HepG2 (cell line): ENCODE data around the gene TNC. TPM values are rescaled to one million over a fixed set of nuclear protein-coding genes. Genes with fewer than 3 reads are reported as not detected.

Source experiments
- ATAC-seq: fragments of 200-7000 bp; cut with Tn5 transposase; 3 replicates; pipeline ENCODE4 v1.9.1; 2020; ENCODE audit warnings: mild to moderate bottlenecking, moderate library complexity
- BruUV-seq: library from RNA; stranded (reverse); fragments of 400-500 nt; replicated peaks from 2 replicates; lab custom pipeline; 2021; lab: Mats Ljungman, UMichigan
- CTCF ChIA-PET: fragments of 300-600 bp; formaldehyde crosslinking; extraction: SDS; loops from one replicate; lab custom pipeline; 2021; ENCODE audit warnings: low total read pairs, inconsistent platforms, low intra/inter-chr PET ratio; lab: Yijun Ruan, JAX
- POLR2A ChIA-PET: fragments of 350-600 bp; sonication (Branson Sonifier 250); formaldehyde crosslinking; loops from one replicate; lab custom pipeline; 2020; ENCODE audit warnings: antibody characterized with exemption, inconsistent platforms; lab: Yijun Ruan, JAX
- DNase-seq: peaks from one replicate; pipeline ENCODE4 v3.0.0-alpha.2; 2015; ENCODE audit warnings: low spot score
- FAIRE-seq: peaks from 3 replicates; lab custom pipeline; 2011; peaks lifted over from hg19 to GRCh38; lab: Jason Lieb, UNC
- H2AFZ ChIP-seq: one replicate; pipeline ENCODE4 v1.6.1; 2011; ENCODE audit warnings: low read length, inconsistent platforms
- H3K27ac ChIP-seq: fragments of 300-600 bp; 3 replicates; pipeline ENCODE4 v1.8.0; 2011; ENCODE audit warnings: mixed run types, mild to moderate bottlenecking, mixed read lengths, low read length, inconsistent platforms; ENCODE audit not compliant: insufficient read depth; ENCODE audit errors: extremely low read length
- H3K27me3 ChIP-seq, 2 experiments: fragments of 200-600 bp in 1 of 2; 2 replicates in 1 of 2; 3 replicates in 1 of 2; pipeline versions ENCODE4 v1.6.0 to v1.8.0; 2011; ENCODE audit warnings: low read length in 2 of 2, mild to moderate bottlenecking in 2 of 2, moderate library complexity in 2 of 2, inconsistent platforms in 1 of 2; ENCODE audit not compliant: insufficient read depth in 2 of 2, control insufficient read depth in 1 of 2
- H3K36me3 ChIP-seq, 2 experiments: fragments of 200-600 bp in 1 of 2; replicated peaks in 1 of 2; 2 replicates in 1 of 2; 3 replicates in 1 of 2; pipeline versions ENCODE4 v1.5.1 to v1.8.0; 2011; ENCODE audit warnings: low read length in 2 of 2, inconsistent platforms in 1 of 2; ENCODE audit not compliant: insufficient read depth in 2 of 2, control insufficient read depth in 1 of 2
- H3K4me1 ChIP-seq: 2 replicates; pipeline ENCODE4 v1.5.1; 2012; ENCODE audit warnings: low read length, inconsistent platforms; ENCODE audit not compliant: insufficient read depth
- H3K4me2 ChIP-seq: 2 replicates; pipeline ENCODE4 v1.6.0; 2011; ENCODE audit warnings: low read depth, low read length, inconsistent platforms
- H3K4me3 ChIP-seq, 3 experiments: fragments of 200-600 bp in 1 of 3; sonication (generic), shearing (Covaris generic) in 1 of 3; replicated peaks in 1 of 3; 2 replicates each; pipeline ENCODE4 v1.5.1; 2011 to 2016; ENCODE audit warnings: low read length in 3 of 3, inconsistent platforms in 2 of 3, low read depth in 2 of 3, mild to moderate bottlenecking in 2 of 3, control low read depth in 1 of 3, mixed read lengths in 1 of 3; ENCODE audit not compliant: insufficient read depth in 1 of 3
- H3K79me2 ChIP-seq: one replicate; pipeline ENCODE4 v1.6.1; 2011; ENCODE audit warnings: low read length, inconsistent platforms; ENCODE audit not compliant: insufficient read depth
- H3K9ac ChIP-seq: 2 replicates; pipeline ENCODE4 v1.6.0; 2011; ENCODE audit warnings: mild to moderate bottlenecking, low read depth, low read length, inconsistent platforms; ENCODE audit not compliant: insufficient read depth
- H3K9me3 ChIP-seq: 2 replicates; pipeline ENCODE4 v1.5.1; 2012; ENCODE audit warnings: mild to moderate bottlenecking, low read length
- H4K20me1 ChIP-seq: 2 replicates; pipeline ENCODE4 v1.6.0; 2011; ENCODE audit warnings: inconsistent platforms, mild to moderate bottlenecking, low read length, moderate library complexity; ENCODE audit not compliant: insufficient read depth
- KDM2A ChIP-seq: sonication (generic); formaldehyde crosslinking; IDR thresholded peaks from 2 replicates; pipeline ENCODE4 v1.4.0; 2020; ENCODE audit warnings: low read depth, missing genetic modification reagents, borderline replicate concordance
- PITX1 ChIP-seq: sonication (generic); formaldehyde crosslinking; IDR thresholded peaks from 2 replicates; pipeline ENCODE4 v1.5.1; 2020; ENCODE audit warnings: mild to moderate bottlenecking, missing genetic modification reagents
- SIN3A ChIP-seq: IDR thresholded peaks from 2 replicates; pipeline ENCODE4 v1.6.1; 2011; ENCODE audit warnings: low read depth, mild to moderate bottlenecking, control low read depth, low read length, borderline replicate concordance
- ZC3H13 ChIP-seq: sonication (generic); formaldehyde crosslinking; IDR thresholded peaks from 2 replicates; pipeline ENCODE4 v1.8.1; 2023; ENCODE audit warnings: mild to moderate bottlenecking, missing genetic modification reagents, moderate library complexity
- ZFP37 ChIP-seq: sonication (generic); formaldehyde crosslinking; IDR thresholded peaks from 2 replicates; pipeline ENCODE4 v1.4.0; 2020; ENCODE audit warnings: missing genetic modification reagents, borderline replicate concordance
- ZNF205 ChIP-seq: IDR thresholded peaks from 2 replicates; pipeline ENCODE4 v1.6.1; 2018; ENCODE audit warnings: missing biosample characterization, missing genetic modification reagents
- ZNF496 ChIP-seq: sonication (generic); formaldehyde crosslinking; IDR thresholded peaks from 2 replicates; pipeline ENCODE4 v1.8.1; 2023; ENCODE audit warnings: mild to moderate bottlenecking, moderate library complexity, missing genetic modification reagents; ENCODE audit not compliant: insufficient replicate concordance
- ZNF772 ChIP-seq: sonication (generic); formaldehyde crosslinking; IDR thresholded peaks from 2 replicates; pipeline ENCODE4 v1.5.0; 2020; ENCODE audit warnings: mild to moderate bottlenecking, missing genetic modification reagents
- WGBS: methylation state at CpG from one replicate; pipeline ENCODE4 v1.1.6; 2017; ENCODE audit warnings: low lambda C conversion rate; 5-methylcytosine and 5-hydroxymethylcytosine counted together
- in situ Hi-C: cut with HindIII; loops from 2 replicates; pipeline ENCODE4 v1.10.0; 2017; ENCODE audit warnings: low pct_unique_long_range_greater_than_20kb; ENCODE audit not compliant: extremely low pct_ligation_motif_present
- intact Hi-C: fragments of 100-400 bp; cut with micrococcal nuclease; formaldehyde crosslinking; loops from one replicate; pipeline ENCODE4 v1.10.0; 2022; ENCODE audit not compliant: unreplicated experiment
- polyA plus RNA-seq, 8 experiments: library from polyadenylated mRNA; depleted of rRNA in 3 of 8; stranded (reverse) in 7 of 8; unstranded in 1 of 8; fragments of >200 nt; fragmentation: Illumina TruSeq in 4 of 8; extraction: Trizol in 4 of 8; gene quantifications; 2 replicates each; pipeline versions ENCODE4 v1.2.1 to v1.2.3, GENCODE V29; 2011 to 2016; ENCODE audit warnings: low read depth in 4 of 8, missing spikeins in 1 of 8, mixed read lengths in 1 of 8; ENCODE audit not compliant: insufficient read depth in 1 of 8
- total RNA-seq, 5 experiments: library from RNA; depleted of rRNA; stranded (reverse); fragments of >200 nt; fragmentation: Illumina TruSeq; extraction: Trizol; gene quantifications; 2 replicates each; pipeline ENCODE4 v1.2.3, GENCODE V29; 2016; ENCODE audit warnings: low read depth in 1 of 5
- TF ChIP-seq, protein P1 (sequence below): sonication (generic); formaldehyde crosslinking; IDR thresholded peaks from 2 replicates; pipeline ENCODE4 v1.8.0; 2022; ENCODE audit warnings: missing genetic modification reagents, mild to moderate bottlenecking, moderate library complexity, borderline replicate concordance
- TF ChIP-seq, protein P2 (sequence below): sonication (generic); formaldehyde crosslinking; IDR thresholded peaks from 2 replicates; pipeline ENCODE4 v1.5.1; 2020; ENCODE audit warnings: mild to moderate bottlenecking, missing genetic modification reagents, borderline replicate concordance
- TF ChIP-seq, protein P3 (sequence below): sonication (generic); formaldehyde crosslinking; IDR thresholded peaks from 2 replicates; pipeline ENCODE4 v1.8.1; 2023; ENCODE audit warnings: missing genetic modification reagents, inconsistent platforms, borderline replicate concordance
- TF ChIP-seq, protein P4 (sequence below): sonication (generic); formaldehyde crosslinking; IDR thresholded peaks from 2 replicates; pipeline ENCODE4 v1.4.0; 2020; ENCODE audit warnings: mild to moderate bottlenecking, missing genetic modification reagents

Gene TNC
- total and polyA plus RNA-seq, 2 of the 13 experiments (the other 11 are each of a cell fraction or from before 2014, with no cell fraction given): not detected

DNA sequence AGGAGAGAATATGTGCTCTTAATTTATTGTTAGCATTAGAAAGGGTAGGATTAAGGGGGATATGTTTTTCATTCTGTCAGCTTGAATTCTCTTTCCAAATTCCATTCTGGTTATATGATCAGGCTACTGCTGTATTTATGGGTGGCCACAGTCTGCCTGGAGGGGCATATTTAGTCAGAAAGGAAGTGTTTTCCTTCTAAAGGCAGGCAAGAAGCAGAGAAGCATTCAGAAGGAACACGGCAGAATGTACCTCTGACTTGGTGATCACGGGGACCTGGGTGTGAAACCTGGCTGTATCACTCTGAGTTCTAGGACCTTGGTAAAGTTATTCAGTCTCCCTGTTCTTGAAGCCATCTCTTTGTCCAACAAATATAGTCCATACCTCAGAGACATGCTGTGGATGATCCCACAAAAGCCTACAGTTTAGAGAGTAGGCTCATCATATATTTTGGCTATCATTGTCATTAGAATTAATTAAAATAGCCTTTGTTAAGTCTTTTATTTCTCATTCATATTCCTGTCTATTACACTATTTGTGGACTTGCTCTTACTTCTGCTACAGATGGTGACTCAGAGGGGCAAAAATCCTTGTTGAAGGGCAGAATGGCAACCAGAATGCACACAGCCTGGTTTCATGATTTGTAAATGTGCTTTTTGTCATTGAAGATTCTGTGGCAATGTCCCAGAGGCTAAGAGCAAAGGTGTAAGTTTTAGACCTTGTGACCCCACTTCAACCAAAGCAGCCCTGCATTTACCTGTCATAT, 2.7 kb downstream of the TNC start:
- no TSS peak for BruUV-seq
- Histone ChIP-seq H2AFZ (no peak overlapping the region), H3K4me3 (no peak overlapping the region), H4K20me1 (no peaks in the 10 kb centered on the region), H3K9me3 (no peaks in the 10 kb centered on the region), H3K79me2 (no peaks in the 10 kb centered on the region), H3K4me1 (no peaks in the 10 kb centered on the region), H3K27me3 (peaks cover 0 to 9% of the 10 kb centered on the region in 2 experiments; a peak in 2 of 5 replicates), H3K9ac (no peak overlapping the region), H3K36me3 (no peaks in the 10 kb centered on the region), H3K27ac (no peak overlapping the region), H3K4me2 (no peak overlapping the region)
- ChIA-PET CTCF (no interaction called here), POLR2A (no interaction called here)
- WGBS: 13% methylated on average over 2 of the region's 2 CpGs
- FAIRE-seq (no peak), ATAC-seq (no peak), DNase-seq (no peak)
- intact Hi-C loops (no loop called here), in situ Hi-C loops (no loop called here)
- TF ChIP-seq, protein P1, sequence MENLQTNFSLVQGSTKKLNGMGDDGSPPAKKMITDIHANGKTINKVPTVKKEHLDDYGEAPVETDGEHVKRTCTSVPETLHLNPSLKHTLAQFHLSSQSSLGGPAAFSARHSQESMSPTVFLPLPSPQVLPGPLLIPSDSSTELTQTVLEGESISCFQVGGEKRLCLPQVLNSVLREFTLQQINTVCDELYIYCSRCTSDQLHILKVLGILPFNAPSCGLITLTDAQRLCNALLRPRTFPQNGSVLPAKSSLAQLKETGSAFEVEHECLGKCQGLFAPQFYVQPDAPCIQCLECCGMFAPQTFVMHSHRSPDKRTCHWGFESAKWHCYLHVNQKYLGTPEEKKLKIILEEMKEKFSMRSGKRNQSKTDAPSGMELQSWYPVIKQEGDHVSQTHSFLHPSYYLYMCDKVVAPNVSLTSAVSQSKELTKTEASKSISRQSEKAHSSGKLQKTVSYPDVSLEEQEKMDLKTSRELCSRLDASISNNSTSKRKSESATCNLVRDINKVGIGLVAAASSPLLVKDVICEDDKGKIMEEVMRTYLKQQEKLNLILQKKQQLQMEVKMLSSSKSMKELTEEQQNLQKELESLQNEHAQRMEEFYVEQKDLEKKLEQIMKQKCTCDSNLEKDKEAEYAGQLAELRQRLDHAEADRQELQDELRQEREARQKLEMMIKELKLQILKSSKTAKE: no peak
- TF ChIP-seq KDM2A (CRISPR knock-in tag) (no peak), SIN3A (no peak), ZNF205 (no peak), PITX1 (no peak), ZC3H13 (CRISPR knock-in tag) (no peak), ZNF496 (CRISPR knock-in tag) (no peak), ZNF772 (CRISPR knock-in tag) (no peak), ZFP37 (CRISPR knock-in tag) (no peak)
- TF ChIP-seq, protein P2, sequence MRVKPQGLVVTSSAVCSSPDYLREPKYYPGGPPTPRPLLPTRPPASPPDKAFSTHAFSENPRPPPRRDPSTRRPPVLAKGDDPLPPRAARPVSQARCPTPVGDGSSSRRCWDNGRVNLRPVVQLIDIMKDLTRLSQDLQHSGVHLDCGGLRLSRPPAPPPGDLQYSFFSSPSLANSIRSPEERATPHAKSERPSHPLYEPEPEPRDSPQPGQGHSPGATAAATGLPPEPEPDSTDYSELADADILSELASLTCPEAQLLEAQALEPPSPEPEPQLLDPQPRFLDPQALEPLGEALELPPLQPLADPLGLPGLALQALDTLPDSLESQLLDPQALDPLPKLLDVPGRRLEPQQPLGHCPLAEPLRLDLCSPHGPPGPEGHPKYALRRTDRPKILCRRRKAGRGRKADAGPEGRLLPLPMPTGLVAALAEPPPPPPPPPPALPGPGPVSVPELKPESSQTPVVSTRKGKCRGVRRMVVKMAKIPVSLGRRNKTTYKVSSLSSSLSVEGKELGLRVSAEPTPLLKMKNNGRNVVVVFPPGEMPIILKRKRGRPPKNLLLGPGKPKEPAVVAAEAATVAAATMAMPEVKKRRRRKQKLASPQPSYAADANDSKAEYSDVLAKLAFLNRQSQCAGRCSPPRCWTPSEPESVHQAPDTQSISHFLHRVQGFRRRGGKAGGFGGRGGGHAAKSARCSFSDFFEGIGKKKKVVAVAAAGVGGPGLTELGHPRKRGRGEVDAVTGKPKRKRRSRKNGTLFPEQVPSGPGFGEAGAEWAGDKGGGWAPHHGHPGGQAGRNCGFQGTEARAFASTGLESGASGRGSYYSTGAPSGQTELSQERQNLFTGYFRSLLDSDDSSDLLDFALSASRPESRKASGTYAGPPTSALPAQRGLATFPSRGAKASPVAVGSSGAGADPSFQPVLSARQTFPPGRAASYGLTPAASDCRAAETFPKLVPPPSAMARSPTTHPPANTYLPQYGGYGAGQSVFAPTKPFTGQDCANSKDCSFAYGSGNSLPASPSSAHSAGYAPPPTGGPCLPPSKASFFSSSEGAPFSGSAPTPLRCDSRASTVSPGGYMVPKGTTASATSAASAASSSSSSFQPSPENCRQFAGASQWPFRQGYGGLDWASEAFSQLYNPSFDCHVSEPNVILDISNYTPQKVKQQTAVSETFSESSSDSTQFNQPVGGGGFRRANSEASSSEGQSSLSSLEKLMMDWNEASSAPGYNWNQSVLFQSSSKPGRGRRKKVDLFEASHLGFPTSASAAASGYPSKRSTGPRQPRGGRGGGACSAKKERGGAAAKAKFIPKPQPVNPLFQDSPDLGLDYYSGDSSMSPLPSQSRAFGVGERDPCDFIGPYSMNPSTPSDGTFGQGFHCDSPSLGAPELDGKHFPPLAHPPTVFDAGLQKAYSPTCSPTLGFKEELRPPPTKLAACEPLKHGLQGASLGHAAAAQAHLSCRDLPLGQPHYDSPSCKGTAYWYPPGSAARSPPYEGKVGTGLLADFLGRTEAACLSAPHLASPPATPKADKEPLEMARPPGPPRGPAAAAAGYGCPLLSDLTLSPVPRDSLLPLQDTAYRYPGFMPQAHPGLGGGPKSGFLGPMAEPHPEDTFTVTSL (CRISPR knock-in tag): no peak
- TF ChIP-seq, protein P3, sequence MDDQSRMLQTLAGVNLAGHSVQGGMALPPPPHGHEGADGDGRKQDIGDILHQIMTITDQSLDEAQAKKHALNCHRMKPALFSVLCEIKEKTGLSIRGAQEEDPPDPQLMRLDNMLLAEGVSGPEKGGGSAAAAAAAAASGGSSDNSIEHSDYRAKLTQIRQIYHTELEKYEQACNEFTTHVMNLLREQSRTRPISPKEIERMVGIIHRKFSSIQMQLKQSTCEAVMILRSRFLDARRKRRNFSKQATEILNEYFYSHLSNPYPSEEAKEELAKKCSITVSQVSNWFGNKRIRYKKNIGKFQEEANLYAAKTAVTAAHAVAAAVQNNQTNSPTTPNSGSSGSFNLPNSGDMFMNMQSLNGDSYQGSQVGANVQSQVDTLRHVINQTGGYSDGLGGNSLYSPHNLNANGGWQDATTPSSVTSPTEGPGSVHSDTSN: no peak
- TF ChIP-seq, protein P4, sequence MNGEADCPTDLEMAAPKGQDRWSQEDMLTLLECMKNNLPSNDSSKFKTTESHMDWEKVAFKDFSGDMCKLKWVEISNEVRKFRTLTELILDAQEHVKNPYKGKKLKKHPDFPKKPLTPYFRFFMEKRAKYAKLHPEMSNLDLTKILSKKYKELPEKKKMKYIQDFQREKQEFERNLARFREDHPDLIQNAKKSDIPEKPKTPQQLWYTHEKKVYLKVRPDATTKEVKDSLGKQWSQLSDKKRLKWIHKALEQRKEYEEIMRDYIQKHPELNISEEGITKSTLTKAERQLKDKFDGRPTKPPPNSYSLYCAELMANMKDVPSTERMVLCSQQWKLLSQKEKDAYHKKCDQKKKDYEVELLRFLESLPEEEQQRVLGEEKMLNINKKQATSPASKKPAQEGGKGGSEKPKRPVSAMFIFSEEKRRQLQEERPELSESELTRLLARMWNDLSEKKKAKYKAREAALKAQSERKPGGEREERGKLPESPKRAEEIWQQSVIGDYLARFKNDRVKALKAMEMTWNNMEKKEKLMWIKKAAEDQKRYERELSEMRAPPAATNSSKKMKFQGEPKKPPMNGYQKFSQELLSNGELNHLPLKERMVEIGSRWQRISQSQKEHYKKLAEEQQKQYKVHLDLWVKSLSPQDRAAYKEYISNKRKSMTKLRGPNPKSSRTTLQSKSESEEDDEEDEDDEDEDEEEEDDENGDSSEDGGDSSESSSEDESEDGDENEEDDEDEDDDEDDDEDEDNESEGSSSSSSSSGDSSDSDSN: no peak
